HG02943 (cell line): ENCODE measurements around the gene COL3A1.

Experiments
- ATAC-seq: cut with Tn5 transposase; IDR thresholded peaks from one replicate; pipeline ENCODE4 v1.9.1; 2021; ENCODE audit warnings: mild to moderate bottlenecking, low read depth, moderate library complexity; ENCODE audit not compliant: unreplicated experiment

COL3A1 gene

DNA sequence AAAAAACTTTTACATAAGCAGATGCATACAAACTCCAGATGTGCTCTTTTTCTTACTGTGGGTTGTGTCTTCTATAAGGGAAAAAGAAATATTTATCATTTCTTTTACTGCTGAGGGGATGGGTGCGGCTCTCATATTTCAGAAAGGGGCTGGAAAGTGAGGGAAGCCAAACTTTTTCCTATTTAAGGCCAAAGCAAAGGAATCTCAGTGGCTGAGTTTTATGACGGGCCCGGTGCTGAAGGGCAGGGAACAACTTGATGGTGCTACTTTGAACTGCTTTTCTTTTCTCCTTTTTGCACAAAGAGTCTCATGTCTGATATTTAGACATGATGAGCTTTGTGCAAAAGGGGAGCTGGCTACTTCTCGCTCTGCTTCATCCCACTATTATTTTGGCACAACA is at the start of gene COL3A1:
COL3A1 (plus strand) TSS at position 210 of the 400 bp plus-strand sequence; CDS start at position 327, 117 bp downstream.
- ATAC-seq: no peak

DNA sequence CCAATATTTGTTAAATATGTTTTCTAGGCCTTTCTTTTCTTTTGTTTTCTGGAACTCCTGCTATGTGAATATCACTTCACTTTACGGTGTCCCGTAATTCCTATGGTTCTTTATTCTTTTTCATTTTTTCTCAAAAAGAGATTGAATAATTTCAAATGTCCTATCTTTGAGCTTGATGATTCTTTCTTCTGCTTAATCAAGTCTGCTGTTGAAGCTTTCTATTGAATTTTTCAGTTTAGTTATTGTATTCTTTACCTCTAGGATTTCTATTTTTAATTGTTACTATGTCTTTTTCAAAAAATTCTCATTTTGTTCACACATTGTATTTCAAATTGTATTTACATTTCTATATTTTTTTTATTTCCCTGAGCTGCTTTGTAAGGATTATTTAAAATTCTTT is 45.5 kb upstream of the COL3A1 start:
- no peak for ATAC-seq

DNA sequence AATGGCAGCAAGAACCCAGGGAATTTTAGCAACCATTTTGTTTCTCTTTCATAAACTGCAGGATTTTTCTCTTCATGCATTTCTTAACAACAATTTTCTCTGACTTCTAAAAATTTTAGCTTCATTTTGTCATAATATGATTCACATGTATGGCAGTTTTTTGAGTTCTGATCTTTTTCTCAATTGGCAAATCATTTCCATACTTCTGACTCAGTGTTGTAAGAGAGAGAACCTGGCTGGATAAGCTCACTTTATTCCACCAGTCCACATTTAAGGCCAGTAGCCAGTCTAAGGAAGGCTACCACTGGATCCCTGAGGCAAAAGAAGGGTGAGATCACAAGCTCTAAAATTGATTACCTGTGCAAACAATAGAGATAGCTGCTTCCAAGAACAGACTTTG is 42.8 kb upstream of the COL3A1 start:
- ATAC-seq: no peak

DNA sequence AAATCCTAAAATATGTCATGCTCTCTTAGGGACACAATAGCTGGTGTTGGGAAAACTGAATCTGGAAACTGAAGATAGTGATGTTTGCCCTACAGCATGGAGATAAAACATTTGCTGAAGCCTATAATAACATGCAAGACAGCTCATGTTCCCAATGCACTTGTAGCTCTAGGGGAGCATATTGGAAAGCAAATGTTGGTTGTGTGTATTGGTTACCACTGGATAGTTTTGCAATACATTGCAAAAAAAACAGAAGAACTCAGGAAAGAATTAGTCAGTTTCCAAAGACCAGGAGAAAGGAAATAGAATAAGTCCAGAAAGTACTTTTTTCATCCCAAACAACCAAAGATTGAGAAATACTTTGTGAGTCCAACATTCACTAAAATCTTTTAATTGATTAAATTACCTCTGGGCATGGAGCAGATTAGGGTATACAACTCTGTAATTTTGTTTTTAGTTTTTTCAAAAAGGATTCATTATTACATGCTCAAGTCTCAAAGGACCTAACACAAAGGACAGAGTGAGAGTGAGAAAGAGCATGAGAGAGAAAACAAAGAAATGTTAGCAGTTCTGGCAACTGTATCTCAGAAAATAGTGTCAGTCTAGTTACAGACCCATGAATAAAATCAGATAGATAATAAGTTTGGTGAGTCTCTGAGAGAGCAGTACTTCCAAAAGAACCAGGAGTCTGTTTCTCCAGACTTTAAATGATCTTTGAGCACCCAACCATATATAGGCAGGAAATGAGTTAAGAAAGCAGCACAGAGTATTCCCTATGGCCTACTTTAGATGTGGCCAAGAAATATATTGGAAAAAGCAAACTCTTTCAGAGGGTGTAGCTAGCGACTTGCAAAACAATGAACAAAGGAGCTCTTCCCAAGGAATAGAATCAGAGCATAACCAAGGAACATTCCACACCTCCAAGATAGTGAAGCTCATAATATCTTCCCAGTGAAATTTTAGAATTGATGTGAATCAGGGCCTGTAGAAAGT is 36.6 kb upstream of the COL3A1 start:
- no peak for ATAC-seq

DNA sequence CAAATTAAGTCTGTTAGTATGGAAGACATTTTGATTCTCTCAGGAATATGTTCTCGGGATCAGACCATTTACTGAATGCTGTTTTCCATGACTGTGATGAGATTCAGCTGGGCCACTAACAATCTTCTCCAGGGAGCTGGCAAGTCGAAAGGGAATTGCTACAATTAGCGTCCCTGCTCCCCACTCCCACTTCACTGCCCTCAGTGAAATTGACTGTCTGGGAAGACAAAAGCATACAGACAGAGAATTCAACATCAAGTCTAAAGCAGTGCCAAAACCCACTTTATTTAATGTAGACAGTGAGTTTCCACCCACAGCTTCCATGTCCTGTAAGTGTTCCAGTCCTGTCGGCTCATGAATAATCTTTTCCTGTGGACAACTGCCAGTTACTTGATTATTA is 34.0 kb upstream of the COL3A1 start:
- no peak for ATAC-seq

DNA sequence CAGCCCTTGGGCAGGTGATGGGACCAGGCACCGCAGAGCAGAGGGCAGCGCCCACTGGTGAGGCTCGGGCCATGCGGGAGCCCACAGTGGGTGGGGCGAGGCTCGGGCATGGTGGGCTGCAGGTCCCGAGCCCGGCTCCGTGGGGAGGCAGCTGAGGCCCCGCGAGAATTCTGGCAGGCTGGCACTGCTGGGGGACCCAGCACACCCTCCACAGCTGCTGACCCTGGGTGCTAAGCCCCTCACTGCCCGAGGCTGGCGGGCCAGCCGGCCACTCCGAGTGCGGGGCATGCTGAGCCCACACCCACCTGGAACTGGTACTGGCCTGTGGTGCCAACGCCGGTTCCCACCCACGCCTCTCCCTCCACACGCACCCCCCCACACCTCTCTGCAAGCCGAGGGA is 29.7 kb upstream of the COL3A1 start:
- no peak for ATAC-seq

DNA sequence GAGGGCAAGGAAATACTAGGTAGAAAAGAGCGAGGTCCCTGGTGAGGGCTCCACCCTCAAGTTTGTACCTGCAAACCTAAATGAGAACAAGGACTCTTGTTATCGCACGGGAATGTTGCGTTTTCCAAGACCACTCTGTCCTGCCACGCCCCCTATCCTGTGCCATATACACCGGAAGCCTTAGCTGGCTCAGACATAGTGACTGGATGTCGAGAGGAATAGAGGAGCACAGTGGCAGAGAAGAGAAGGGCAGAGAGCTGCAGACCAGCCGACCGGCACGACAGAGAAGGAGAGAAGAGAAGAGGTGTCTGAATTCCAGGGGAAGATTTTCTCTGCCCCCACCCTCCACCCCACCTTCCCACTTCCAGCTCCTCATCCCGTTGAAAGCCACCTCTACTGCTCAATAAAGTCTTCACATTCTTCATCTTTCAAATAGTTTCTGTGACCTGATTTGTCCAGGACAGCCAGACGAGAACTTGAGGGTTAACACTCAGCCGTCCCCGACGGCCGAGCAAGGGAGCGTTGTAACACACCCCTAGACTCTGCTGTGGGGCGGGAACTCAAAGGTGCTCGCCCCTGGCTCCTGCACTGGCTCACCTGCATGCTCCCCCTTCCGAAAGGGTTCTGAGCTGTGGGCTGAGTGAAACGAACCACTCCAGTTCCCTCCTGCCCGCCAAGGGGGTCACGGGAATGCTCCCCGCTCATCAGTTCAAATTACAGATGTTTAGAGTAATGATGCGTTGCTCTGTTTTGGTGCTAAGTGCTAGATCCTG is 24.9 kb upstream of the COL3A1 start:
- ATAC-seq: no peak

DNA sequence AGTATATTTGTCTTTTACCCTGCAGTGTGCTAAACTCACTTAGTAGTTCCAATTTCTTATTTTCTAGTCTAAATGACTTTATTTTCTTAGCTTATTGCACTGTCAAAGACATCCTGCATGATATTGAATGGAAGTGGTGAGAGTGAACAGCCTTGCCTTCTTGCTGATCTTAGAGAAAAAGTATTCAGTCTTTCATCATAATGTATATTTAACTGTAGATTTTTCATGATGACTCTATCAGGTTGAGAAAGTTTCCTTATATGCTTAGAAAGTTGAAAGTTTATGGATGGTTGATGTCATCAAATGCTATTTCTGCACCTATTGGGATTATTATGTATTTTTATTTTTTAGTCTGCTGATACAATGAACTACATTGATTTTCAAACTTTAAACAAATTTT is 21.3 kb upstream of the COL3A1 start:
- ATAC-seq: no peak

DNA sequence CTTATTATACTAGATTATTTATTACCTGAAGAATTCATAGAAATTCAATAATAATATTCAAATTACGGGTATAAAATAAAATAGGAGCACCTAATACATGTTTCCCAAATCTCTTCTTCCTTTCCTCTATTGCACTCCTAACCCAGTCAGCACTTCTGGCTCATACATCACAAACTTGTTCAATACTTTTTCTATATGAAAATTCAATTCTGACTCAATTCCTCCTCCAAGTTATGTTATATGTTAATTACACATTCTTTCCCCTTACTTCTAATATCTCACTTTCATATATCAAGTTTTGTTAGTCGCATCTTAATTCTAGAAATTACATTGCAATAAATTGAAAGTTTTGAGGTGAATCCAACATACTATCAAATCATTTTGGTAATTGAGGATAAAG is 17.9 kb upstream of the COL3A1 start:
- ATAC-seq: no peak

DNA sequence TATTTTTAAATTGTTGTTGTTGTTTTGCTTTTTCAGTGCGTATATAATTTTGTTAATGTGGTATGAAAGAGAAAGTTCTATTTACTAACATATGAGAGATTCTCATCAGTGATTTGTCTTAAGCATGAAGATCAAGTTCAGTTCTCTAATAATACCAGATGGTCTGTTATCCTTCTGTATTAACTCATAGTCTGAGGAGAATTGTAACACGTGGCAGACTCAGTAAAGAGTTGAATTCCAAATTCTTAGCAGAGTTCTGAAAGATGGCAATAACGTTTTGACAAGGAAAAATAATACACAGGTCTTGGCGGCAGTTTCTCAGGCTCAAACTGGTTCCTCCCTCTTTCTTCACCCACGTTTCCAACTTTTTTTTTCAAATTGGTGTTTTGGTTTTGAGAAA is 17.2 kb upstream of the COL3A1 start:
- ATAC-seq: no peak

DNA sequence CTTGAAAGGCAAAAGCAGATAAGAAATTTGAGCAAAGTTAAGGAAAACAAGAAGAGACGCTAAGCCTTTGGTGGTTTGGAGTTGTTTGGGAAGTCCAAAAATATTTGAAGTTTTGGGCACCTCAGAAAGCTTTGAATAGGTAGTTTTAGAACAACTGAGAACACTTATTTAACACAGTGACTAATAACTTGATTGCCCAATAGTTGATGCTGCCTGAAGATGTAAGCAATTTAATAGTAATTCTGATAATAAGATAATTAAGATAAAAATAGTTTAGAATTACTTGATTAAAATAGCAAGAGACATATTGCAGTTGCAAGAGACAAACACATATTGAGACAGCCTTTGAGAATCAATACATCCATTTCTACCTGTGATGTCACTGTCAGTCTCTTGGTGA is 16.5 kb upstream of the COL3A1 start:
- ATAC-seq: no peak

DNA sequence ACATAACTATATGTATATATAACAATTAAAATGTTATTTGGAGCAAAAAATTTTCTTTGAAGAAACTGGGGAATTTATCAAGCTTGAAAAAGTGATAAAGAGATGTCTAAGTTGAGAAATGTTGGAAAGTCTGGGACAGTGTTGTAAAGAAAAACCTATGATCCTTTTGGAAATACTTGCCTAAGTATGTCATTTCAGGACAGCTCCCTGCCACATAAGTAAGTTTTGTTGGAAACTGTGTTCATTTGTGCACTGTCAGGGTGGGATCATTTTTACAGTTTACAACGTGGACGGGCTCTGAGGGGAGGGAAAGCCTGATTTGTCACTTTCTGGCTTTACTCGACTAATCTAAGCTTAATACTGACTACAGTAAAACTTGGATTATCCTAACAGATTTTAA is 10.4 kb upstream of the COL3A1 start:
- no peak for ATAC-seq

DNA sequence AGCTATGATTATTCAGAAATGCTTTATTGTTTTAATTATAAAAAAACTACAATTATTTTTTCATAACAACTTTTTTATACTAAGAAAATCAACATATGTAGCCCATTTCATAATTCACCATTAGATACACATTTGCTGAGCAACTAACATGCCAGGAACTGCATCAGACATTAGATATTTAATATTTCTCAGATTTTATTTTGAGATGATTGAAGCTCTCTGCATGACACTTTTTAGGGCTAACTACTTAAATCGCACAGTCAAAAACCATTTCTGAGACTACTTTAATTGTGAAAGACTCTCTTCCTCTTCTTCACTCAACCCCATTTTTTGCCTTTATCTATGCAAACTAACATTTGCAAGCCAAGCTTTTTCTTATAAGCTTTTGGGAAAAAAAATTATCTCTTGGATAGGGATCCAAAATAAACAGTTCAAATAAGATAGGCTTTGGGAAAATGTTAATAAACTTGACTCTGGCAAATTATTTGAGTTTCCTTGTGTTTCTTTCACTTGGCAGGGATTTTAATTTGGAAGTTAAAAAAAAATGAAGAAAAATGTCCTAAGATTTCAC is 9.1 kb upstream of the COL3A1 start:
- ATAC-seq: no peak

DNA sequence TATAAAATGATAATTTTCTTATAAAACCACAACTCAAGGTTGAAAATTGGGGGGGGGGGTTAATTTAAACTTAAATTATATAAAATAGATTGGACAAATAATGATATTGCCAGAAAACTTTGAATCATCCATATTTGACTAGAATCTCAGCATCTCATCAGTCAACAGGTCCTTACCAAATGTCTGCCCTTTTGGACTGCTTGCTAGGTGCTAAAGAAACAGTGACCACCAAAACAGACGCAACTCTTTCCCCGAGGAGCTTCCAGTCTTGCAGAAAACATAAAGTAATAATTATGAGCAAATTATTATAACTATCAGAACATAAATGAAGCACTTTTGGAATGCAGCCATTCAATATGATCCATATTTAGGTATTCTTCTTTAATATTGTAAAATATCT is 8.6 kb upstream of the COL3A1 start:
- ATAC-seq: no peak

DNA sequence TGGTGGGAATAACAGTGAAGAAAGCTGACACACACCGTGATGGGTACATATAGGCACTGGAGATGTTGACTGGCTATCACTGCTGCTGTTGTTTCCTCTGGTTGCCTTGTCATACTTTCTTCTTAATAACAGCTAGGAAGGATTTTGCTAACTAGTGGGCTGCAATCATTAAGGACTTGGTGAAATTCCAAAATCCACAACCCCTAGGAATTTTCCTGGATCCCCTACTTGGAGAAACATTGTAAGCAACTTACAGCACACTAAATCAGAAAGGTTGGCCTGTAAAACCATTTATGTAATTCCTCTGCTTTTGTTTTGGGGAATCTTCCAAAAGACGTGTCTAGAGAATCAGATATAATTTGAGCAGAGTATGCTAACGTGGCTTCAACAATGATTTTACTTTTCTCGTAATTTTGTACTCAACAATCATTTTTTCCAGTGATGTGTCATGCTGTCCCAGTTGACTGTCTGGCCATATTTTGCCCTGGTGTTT is 8.0 kb upstream of the COL3A1 start:
- no peak for ATAC-seq

DNA sequence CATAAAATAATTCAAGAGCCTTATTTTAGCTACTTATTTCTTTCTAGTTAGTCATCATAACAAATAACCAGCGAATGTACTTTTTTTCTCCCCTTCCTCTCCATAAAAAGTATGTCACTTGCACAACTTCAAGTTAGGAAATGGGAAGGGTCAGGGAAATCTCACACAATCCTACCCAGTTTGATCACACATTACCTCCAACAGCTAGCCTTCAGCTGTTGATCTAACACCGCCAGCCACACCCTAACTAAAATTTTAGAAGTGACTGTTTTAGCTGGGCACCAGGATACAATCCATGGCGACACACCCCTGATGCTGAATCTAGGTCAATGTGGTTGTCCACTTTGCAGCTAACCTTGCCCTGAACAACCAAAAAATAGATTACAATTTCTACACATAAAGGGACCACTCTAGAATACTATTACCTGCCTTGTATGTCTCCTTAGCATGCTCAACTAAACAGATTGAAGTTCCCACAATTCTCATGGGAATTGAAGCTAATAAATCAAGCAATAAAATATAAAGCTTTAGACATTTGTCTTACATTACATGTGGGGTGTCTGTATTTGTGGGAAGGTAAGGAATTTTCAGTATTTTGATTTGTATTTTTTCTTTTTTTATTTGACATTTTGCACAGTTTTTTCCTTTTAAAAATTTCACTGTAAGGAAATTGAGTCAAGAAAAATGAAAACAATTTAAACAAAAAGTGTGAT is 7.3 kb upstream of the COL3A1 start:
- ATAC-seq: no peak

DNA sequence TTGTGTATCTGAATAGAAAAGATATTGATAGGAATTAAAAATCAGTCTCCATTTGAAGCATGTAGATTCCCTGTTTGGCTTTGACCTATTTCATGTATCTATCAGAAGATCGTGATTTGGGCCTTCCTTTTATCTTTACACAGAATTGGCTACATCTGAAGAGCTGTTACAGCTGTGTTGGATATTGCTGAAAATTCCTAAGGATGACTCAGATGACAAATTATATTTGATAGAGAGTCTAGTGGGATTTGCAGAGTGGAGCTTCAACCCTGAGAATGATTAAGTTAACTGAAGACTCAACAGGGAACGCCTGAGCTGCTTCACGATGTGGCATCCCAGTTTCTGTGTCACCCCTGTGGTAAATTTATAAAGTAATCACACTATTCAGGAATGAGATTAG is 4.9 kb upstream of the COL3A1 start:
- no peak for ATAC-seq

DNA sequence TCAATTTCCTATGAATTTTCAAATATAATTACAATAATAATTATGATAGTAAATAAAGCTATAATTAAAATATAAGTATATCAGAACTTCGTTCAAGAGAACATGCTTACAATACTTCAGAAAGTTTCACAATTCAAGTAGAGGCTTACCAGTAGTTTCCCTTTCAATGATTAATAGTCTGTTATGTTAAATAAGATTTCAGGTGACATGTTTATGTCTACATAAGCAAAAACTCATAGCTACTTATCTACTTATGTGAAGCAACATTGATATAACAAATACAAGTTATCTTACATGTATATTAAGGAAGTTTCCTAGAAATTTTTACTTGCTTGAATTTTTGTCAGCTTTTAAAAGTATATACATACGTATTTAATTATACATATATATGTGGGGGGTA is 4.5 kb upstream of the COL3A1 start:
- no peak for ATAC-seq

DNA sequence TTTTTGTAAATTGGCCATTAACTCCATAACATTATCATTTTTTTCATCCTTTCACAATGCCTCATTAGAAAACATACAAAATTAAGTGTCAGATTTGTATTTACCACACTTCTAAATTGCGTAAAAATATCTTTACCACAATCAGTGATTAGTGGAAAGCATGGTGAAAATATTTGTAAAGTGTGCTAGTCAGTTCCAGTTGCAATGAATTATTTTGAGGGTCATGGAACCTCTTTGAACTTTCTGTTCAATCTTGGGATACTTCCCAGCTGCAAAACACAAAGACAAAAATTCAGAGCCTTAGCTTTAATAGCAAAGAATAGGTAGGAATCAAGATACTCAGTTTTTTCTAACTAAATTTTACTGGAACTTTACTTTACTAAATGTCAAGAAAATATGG is 4.0 kb upstream of the COL3A1 start:
- no peak for ATAC-seq

DNA sequence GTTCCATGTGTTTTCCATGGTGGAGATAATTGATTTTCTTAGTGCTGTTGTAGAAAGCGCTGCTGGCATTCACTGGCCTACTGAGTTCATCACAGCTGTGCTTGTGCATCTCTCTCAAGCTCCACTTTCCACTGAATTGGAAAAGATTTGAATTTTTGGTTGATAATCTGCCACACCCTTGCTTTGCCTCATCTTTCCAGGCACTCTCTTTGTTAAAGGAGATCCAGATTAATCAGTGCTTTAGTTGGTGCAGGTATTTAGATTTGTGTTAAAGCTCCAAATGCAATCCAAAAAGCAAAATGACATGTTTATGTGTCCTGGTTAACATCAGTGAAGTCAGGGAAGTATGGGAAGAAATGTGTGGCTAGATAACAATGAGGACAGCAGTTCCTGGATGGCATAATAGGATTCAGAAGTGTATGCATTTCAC is 2.7 kb upstream of the COL3A1 start:
- ATAC-seq: no peak
